Cardiac ventricle fibroblast (primary cell): ENCODE measurements around the gene SEC31B. TPM values are rescaled to one million over a fixed set of nuclear protein-coding genes. Genes with fewer than 3 reads are reported as not detected.

Experiments used
- total RNA-seq: library from RNA; depleted of rRNA; stranded (reverse); fragments of >200 nt; gene quantifications from 2 replicates; pipeline ENCODE4 v1.2.3, GENCODE V29; 2015

SEC31B gene
- 1.4 and 6.4 TPM in 2 replicates for total RNA-seq

GRCh38 chr10:100519311-100520051 lies at the start of gene SEC31B:
Gene SEC31B, minus strand, starts transcription at chr10:100519861. Its CDS starts 2,909 bp downstream, at chr10:100516952.

GRCh38 chr10:100535715-100536353 lies 16.2 kb upstream of the SEC31B start, which contains the start of gene HIF1AN:
Gene HIF1AN, plus strand, starts transcription at chr10:100535943. Its CDS starts 16 bp downstream, at chr10:100535959.

GRCh38 chr10:100529475-100530298 lies 10.0 kb upstream of the SEC31B start, which contains the start of gene NDUFB8:
Gene NDUFB8, minus strand, starts transcription at chr10:100529871. Its CDS starts 20 bp downstream, at chr10:100529851.

GRCh38 chr10:100462709-100463108 lies 57.0 kb downstream of the SEC31B start, which contains the start of gene WNT8B:
Gene WNT8B, plus strand, starts transcription at chr10:100463009. Its CDS starts 160 bp downstream, at chr10:100463169.

Other genes with a start within 250 kb of the SEC31B start
- 20.7 and 33.1 TPM in 2 replicates for gene BLOC1S2, start 233.2 kb downstream of the SEC31B start, total RNA-seq
- gene PKD2L1, start 189.6 kb downstream of the SEC31B start, total RNA-seq, result not detected in 2 replicates
- 89.5 and 91.8 TPM in 2 replicates for gene SCD, start 172.6 kb downstream of the SEC31B start, total RNA-seq
- not detected in 2 replicates for gene WNT8B, start 56.9 kb downstream of the SEC31B start, total RNA-seq
- 112 and 119 TPM in 2 replicates for gene NDUFB8, start 10.0 kb upstream of the SEC31B start, total RNA-seq
- gene HIF1AN, start 16.1 kb upstream of the SEC31B start, total RNA-seq, result 6.3 and 9.6 TPM in 2 replicates
- not detected in 2 replicates for gene PAX2, start 225.7 kb upstream of the SEC31B start, total RNA-seq